GM18502 (cell line): Measurements from ENCODE around the gene SIGLECL1.

Experiments
- ATAC-seq: cut with Tn5 transposase; IDR thresholded peaks from one replicate; pipeline ENCODE4 v1.9.1; 2021; ENCODE audit warnings: mild to moderate bottlenecking; ENCODE audit not compliant: unreplicated experiment, poor library complexity

The SIGLECL1 gene

GRCh38 chr19:51294211-51294976 lies 43.5 kb downstream of the SIGLECL1 start:
- no peak for ATAC-seq

DNA sequence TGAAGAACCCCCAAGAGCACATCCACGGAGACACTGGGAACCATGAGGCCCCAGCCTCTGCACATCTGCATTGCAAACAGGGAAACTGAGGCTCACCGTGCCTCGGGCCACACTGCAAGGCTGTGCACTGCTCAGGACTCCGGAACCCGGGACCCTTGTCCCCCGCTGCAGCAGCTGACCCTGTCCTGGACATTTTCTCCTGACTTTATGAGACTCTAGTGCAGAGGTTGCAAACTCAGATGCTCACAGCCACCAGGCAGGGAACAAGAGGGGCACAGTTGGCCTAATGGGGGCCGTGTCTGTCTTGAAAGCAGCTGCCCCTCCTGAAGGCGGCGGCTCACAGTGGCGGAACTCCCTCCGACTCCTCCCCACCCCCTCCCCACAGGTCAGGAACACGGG lies 44.1 kb downstream of the SIGLECL1 start:
- no peak for ATAC-seq

GRCh38 chr19:51295382-51296126 lies 44.7 kb downstream of the SIGLECL1 start:
- ATAC-seq, result no peak

DNA sequence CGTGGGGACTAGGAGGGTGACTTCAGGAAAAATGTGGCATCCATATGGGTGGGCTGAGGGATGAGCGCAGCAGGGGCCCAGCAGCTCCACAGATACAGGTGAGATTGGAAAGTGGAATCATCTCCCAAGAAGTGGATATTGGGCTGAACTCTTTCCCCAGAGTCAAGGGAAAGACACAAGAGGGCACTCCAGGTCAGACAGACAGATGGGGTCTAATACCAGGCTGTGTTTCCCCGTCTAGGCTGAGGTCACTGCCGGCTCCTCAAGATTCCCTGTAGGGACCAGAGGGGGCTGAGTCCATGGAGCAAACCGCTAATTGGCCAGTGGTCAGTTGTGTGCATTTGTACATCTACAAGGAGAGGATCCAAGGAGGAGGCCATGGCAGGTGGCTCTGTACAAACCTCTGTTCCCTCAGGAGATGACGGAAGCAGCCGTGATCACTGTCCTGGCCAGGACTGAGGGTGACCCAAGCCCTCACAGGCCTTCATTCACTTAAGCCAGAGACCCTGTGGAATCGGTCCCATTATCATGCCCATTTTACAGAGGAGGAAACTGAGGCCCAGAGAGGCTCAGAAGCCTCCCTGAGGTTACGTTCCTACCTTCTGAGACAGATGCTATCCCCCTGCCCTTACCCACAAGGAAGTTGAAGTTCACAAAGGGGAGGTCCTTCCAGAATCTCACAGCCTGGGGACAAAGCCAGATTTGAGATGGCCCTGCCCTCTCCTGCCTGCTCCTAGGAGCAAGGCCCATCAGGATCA lies 45.6 kb downstream of the SIGLECL1 start:
- no peak for ATAC-seq

DNA sequence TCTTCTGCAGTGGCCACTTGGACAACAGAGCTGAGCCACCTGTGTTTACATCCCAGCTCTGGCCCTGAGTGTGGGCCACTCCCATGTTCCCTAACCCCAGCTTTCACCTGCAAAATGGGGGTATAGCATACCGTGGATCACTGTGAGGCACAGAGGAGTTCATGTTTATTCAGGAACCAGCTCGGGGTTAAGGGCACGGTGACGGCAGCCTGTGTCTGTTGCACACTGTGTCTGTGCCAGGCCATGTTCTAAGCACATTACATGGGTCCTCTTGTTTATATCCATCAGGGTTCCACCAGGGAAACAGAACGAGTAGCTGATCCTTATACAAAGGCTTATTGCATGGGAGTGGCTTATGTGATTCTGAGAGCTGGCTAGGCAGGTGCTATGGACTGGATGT lies 46.5 kb downstream of the SIGLECL1 start:
- ATAC-seq, result no peak

GRCh38 chr19:51301266-51301665 lies 50.4 kb downstream of the SIGLECL1 start:
- no peak for ATAC-seq

DNA sequence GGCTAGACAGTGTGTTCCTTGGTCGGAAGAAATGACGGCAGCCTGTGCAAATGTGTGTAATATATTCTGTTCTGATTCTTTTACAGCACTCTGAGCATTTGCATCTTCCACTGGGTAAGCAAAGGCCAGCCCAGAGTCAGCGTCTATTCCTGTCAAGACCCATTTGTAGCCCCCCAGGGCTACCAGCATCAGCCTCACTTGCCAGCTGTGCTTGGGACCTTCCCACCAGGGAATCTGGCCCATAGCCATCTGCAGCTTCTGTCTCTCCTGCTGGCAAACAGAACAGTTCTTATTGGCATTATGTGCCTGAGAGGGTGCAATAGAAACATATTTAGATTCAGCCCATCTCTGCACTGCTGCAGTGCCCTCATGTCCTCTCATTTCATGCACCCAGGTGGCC lies 54.6 kb downstream of the SIGLECL1 start:
- no peak for ATAC-seq

GRCh38 chr19:51311351-51312257 lies 60.7 kb downstream of the SIGLECL1 start, which contains the start of gene IGLON5:
IGLON5 (plus strand) TSS chr19:51311644; CDS start chr19:51311848, 204 bp downstream.
- no peak for ATAC-seq

DNA sequence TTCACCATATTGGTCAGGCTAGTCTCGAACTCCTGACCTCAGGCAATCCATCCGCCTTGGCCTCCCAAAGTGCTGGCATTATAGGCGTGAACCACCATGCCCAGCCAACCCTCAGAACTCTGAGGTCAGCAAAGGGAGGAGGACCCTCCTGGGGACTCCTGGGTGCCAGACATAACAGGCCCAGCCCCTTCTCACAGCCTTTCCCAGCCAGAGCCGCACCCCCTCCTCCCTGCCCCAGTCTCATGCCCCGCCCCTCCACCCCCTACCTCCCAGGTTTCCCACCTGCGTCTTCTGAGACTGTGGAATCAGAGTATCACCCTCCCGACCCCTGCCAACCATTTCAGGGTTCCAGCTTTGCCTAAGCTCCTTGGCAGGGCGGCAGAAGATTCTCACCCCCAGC lies 65.8 kb downstream of the SIGLECL1 start:
- ATAC-seq, result no peak

DNA sequence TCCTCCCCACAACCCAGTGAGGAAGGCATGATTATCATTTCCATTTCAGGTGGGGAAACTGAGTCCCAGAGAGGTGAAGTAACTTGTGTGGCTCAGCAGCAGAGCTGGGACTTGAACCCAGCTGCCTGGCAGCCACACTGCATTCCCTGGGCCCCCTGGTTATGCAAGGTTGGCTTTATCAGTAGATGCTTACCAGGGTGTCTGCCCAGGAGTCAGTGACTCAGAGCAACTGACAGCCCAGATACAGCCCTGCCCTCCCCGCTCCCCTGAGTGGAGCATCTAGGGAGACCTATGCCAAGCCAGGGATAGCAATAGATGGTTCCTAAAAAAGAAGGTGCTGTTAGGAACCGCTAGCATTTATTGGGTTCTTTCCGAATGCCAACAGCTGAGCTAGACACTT lies 66.5 kb downstream of the SIGLECL1 start:
- no peak for ATAC-seq

- no peak for ATAC-seq
These were observed 67.1 kb downstream of the SIGLECL1 start for GRCh38 chr19:51317968-51318367.
